ENCODE results near the gene CHURC1.

CHURC1 gene

GRCh38 chr14:64971491-64971942 lies 57.3 kb downstream of the CHURC1 start:
- peak overlapping the region in 1 of 2 donors; percentile 15 for H3K27ac ChIP-seq
- peak overlapping the region; percentile 86 for H3K4me3 ChIP-seq
- no peak for TF ChIP-seq CTCF (IDR thresholded peaks at IDR 0.05)
- DNase-seq (ENCODE audit: low spot score): no peak

- DNase-seq (ENCODE audit: low spot score): peak; percentile 72
- no peak for TF ChIP-seq CTCF (IDR thresholded peaks at IDR 0.05)
- peak within 1 kb of the TSS; percentile 18 to 50 for H3K27ac ChIP-seq
- peak within 1 kb of the TSS; percentile 86 for H3K4me3 ChIP-seq
Measured at GRCh38 chr14:64971943-64972791, 57.9 kb downstream of the CHURC1 start, which contains the start of gene RAB15. Gene RAB15 (minus strand): TSS chr14:64972336. CDS start chr14:64972076, 260 bp downstream.

- TF ChIP-seq CTCF (IDR thresholded peaks at IDR 0.05): no peak
- H3K27ac ChIP-seq: no peak overlapping the region
- no peak overlapping the region for H3K4me3 ChIP-seq
- peak; percentile 17 for DNase-seq (ENCODE audit: low spot score)
Measured at GRCh38 chr14:64973026-64973442, 58.8 kb downstream of the CHURC1 start.

- H3K27ac ChIP-seq: no peak overlapping the region
- TF ChIP-seq CTCF (IDR thresholded peaks at IDR 0.05): no peak
- no peak overlapping the region for H3K4me3 ChIP-seq
- peak; percentile 29 for DNase-seq (ENCODE audit: low spot score)
Measured at GRCh38 chr14:64973826-64974225, 59.6 kb downstream of the CHURC1 start.

GRCh38 chr14:64974563-64974962 lies 60.3 kb downstream of the CHURC1 start:
- no peak for TF ChIP-seq CTCF (IDR thresholded peaks at IDR 0.05)
- H3K4me3 ChIP-seq: no peak overlapping the region
- DNase-seq (ENCODE audit: low spot score): peak; percentile 17
- H3K27ac ChIP-seq: no peak overlapping the region

- no peak overlapping the region for H3K27ac ChIP-seq
- DNase-seq (ENCODE audit: low spot score): no peak
- TF ChIP-seq CTCF (IDR thresholded peaks at IDR 0.05): no peak
Measured at GRCh38 chr14:64979336-64980074, 65.2 kb downstream of the CHURC1 start.

More at GRCh38 chr14:64979336-64980074, 65.2 kb downstream of the CHURC1 start:
- H3K4me3 ChIP-seq: no peak overlapping the region
